Endometrial microvascular endothelial cells (primary cell): ENCODE measurements around the gene DIP2C. TPM values are rescaled to one million over a fixed set of nuclear protein-coding genes. Genes with fewer than 3 reads are reported as not detected.
"Not testable (repeated sequence)": the region's sequence is repeated elsewhere in the genome, so short reads cannot be mapped to it uniquely, and the experiment has no call there.

ENCODE experiments used
- in situ Hi-C: cut with HindIII; loops from 2 replicates; pipeline ENCODE4 v1.10.0; 2017; ENCODE audit warnings: low sequenced_read_pairs, low pct_unique_long_range_greater_than_20kb; ENCODE audit errors: inconsistent ontology term
- total RNA-seq: library from RNA; depleted of rRNA; stranded (reverse); fragments of >200 nt; gene quantifications from one replicate; pipeline ENCODE4 v1.2.3, GENCODE V29; 2015; ENCODE audit errors: inconsistent ontology term

DIP2C gene
- total RNA-seq, 1 donor from 2014 or later, result 3.2 TPM

GRCh38 chr10:470339-471003 is 219.0 kb downstream of the DIP2C start:
- in situ Hi-C loops, result no loop called here

- in situ Hi-C loops, result no loop called here
Observed at GRCh38 chr10:469947-470338, 219.5 kb downstream of the DIP2C start.

GRCh38 chr10:459743-460142 is 229.7 kb downstream of the DIP2C start:
- in situ Hi-C loops, result no loop called here

- in situ Hi-C loops, result no loop called here
Observed at GRCh38 chr10:458421-458851, 231.0 kb downstream of the DIP2C start.

- in situ Hi-C loops, result no loop called here
Observed at GRCh38 chr10:456486-456885, 233.0 kb downstream of the DIP2C start.

- in situ Hi-C loops, result no loop called here
Observed at GRCh38 chr10:454860-455259, 234.6 kb downstream of the DIP2C start.

- in situ Hi-C loops, result no loop called here
Observed at GRCh38 chr10:453647-454046, 235.8 kb downstream of the DIP2C start.

- in situ Hi-C loops, result no loop called here
Observed at GRCh38 chr10:452512-453426, 236.7 kb downstream of the DIP2C start.

- in situ Hi-C loops, result no loop called here
Observed at GRCh38 chr10:451856-452255, 237.6 kb downstream of the DIP2C start.

- in situ Hi-C loops, result no loop called here
Observed at GRCh38 chr10:451021-451471, 238.4 kb downstream of the DIP2C start.

GRCh38 chr10:450463-450862 is 239.0 kb downstream of the DIP2C start:
- in situ Hi-C loops, result no loop called here

GRCh38 chr10:449331-449730 is 240.1 kb downstream of the DIP2C start:
- in situ Hi-C loops, result not testable (repeated sequence)

GRCh38 chr10:443459-443858 is 246.0 kb downstream of the DIP2C start:
- in situ Hi-C loops, result no loop called here

- in situ Hi-C loops, result no loop called here
Observed at GRCh38 chr10:442209-442608, 247.3 kb downstream of the DIP2C start.

GRCh38 chr10:441659-442058 is 247.8 kb downstream of the DIP2C start:
- in situ Hi-C loops, result no loop called here

- in situ Hi-C loops, result no loop called here
Observed at GRCh38 chr10:440127-440526, 249.3 kb downstream of the DIP2C start.

GRCh38 chr10:437698-438490 is 251.6 kb downstream of the DIP2C start:
- in situ Hi-C loops, result no loop called here

- in situ Hi-C loops, result no loop called here
Observed at GRCh38 chr10:436911-437665, 252.4 kb downstream of the DIP2C start.
